Measurements from ENCODE around the gene VWA8. TPM values are rescaled to one million over a fixed set of nuclear protein-coding genes. Genes with fewer than 3 reads are reported as not detected.

The VWA8 gene
- total and polyA plus RNA-seq, 2 of the 13 experiments (the other 11 are each of a cell fraction or from before 2014, with no cell fraction given) = 9.1 to 17.3 TPM

- TF ChIP-seq ZNF788 (CRISPR knock-in tag; IDR thresholded peaks at IDR 0.05; ENCODE audit: borderline replicate concordance) (no peak), RBFOX2 (IDR thresholded peaks at IDR 0.05; ENCODE audit: low read depth, low read length) (no peak), CENPX (CRISPR knock-in tag; IDR thresholded peaks at IDR 0.05) (no peak), KMT2A (CRISPR knock-in tag; IDR thresholded peaks at IDR 0.05) (no peak), SP5 (CRISPR knock-in tag; IDR thresholded peaks at IDR 0.05; ENCODE audit: borderline replicate concordance, low read depth) (no peak), TFAP4 (IDR thresholded peaks at IDR 0.05; ENCODE audit: borderline replicate concordance, low read depth) (no peak), FIP1L1 (IDR thresholded peaks at IDR 0.05; ENCODE audit: borderline replicate concordance, insufficient read depth, low read depth, low read length) (no peak), ZNF12 (CRISPR knock-in tag; IDR thresholded peaks at IDR 0.05) (no peak)
These were observed 25.9 kb downstream of the VWA8 start (continued) for GRCh38 chr13:41934994-41935393.

- no peak overlapping the region for H3K4me2 ChIP-seq (ENCODE audit: low read depth, low read length)
- ChIA-PET CTCF (ENCODE audit: low intra/inter-chr PET ratio, low total read pairs) (no interaction called here), POLR2A (no interaction called here)
- H3K4me1 ChIP-seq (ENCODE audit: insufficient read depth, low read length) = peaks cover 19% of the 10 kb centered on the region
- BruUV-seq (replicated peaks) = no TSS peak
- H3K36me3 ChIP-seq (replicated peaks in 1 of 2; ENCODE audit: control insufficient read depth in 1 of 2, insufficient read depth in 2 of 2, low read length in 2 of 2) = 0 out of 5 replicates have a peak, but pooled peaks cover 0 to 3% of the 10 kb centered on the region in 2 experiments
- WGBS (ENCODE audit: low lambda C conversion rate) = 84% methylated on average over 1 of the region's 1 CpG
- H3K27me3 ChIP-seq (ENCODE audit: control insufficient read depth in 1 of 2, insufficient read depth in 2 of 2, low read length in 2 of 2) = no peaks in the 10 kb centered on the region
- no peak overlapping the region for H3K4me3 ChIP-seq (replicated peaks in 1 of 3; ENCODE audit: insufficient read depth in 1 of 3, low read depth in 2 of 3, low read length in 3 of 3)
- intact Hi-C loops (cut with micrococcal nuclease; ENCODE audit: unreplicated experiment) = no loop called here
- H3K79me2 ChIP-seq (ENCODE audit: insufficient read depth, low read length) = peaks cover 6% of the 10 kb centered on the region
- FAIRE-seq (no peak), ATAC-seq (no peak), DNase-seq (ENCODE audit: low spot score) (no peak)
- no peaks in the 10 kb centered on the region; the same call in 1 of the 2 replicates for H3K9me3 ChIP-seq (ENCODE audit: low read length)
- no peak overlapping the region for H3K9ac ChIP-seq (ENCODE audit: insufficient read depth, low read depth, low read length)
- no peak overlapping the region for H2AFZ ChIP-seq (ENCODE audit: low read length)
- TF ChIP-seq LRRFIP1 (CRISPR knock-in tag; conservative IDR thresholded peaks at IDR 0.05) (no peak), ZNF615 (CRISPR knock-in tag; IDR thresholded peaks at IDR 0.05; ENCODE audit: borderline replicate concordance) (no peak), ZNF7 (CRISPR knock-in tag; IDR thresholded peaks at IDR 0.05) (peak; percentile 81), MED8 (CRISPR knock-in tag; IDR thresholded peaks at IDR 0.05; ENCODE audit: insufficient replicate concordance) (no peak)
- no peak overlapping the region for H3K27ac ChIP-seq (ENCODE audit: extremely low read length, insufficient read depth, low read length)
- no peaks in the 10 kb centered on the region for H4K20me1 ChIP-seq (ENCODE audit: insufficient read depth, low read length)
- in situ Hi-C loops (cut with HindIII; ENCODE audit: extremely low pct_ligation_motif_present, low pct_unique_long_range_greater_than_20kb) = no loop called here
These were observed 26.8 kb downstream of the VWA8 start for GRCh38 chr13:41934120-41934519.
